Suprapubic skin (tissue), 4 donors: ENCODE measurements around the gene CD248. TPM values are rescaled to one million over a fixed set of nuclear protein-coding genes. Genes with fewer than 3 reads are reported as not detected.

Experiments used
- DNase-seq, 2 donors: peaks; one replicate each; pipeline ENCODE4 v3.0.0-alpha.2; 2019; ENCODE audit warnings: low spot score in 2 of 2
- H3K27ac ChIP-seq: fragments of 200-600 bp; sonication (generic); one replicate; pipeline ENCODE4 v1.5.1; 2019
- H3K27me3 ChIP-seq: fragments of 200-600 bp; sonication (generic); one replicate; pipeline ENCODE4 v1.5.1; 2019
- H3K36me3 ChIP-seq: fragments of 200-600 bp; sonication (generic); one replicate; pipeline ENCODE4 v1.5.1; 2019
- H3K4me1 ChIP-seq: fragments of 200-600 bp; sonication (generic); one replicate; pipeline ENCODE4 v1.5.1; 2019
- H3K4me3 ChIP-seq: fragments of 200-600 bp; sonication (generic); one replicate; pipeline ENCODE4 v1.5.1; 2019; ENCODE audit warnings: mild to moderate bottlenecking
- H3K9me3 ChIP-seq: fragments of 200-600 bp; sonication (generic); one replicate; pipeline ENCODE4 v1.5.1; 2019
- EP300 ChIP-seq: sonication (generic); formaldehyde crosslinking; IDR thresholded peaks from one replicate; pipeline ENCODE4 v1.6.1; 2017; ENCODE audit warnings: antibody characterized with exemption
- POLR2A ChIP-seq, 2 donors: fragments of 450-650 bp; IDR thresholded peaks; one replicate each; pipeline ENCODE4 v1.6.1; 2017; ENCODE audit warnings: antibody characterized with exemption in 2 of 2, mild to moderate bottlenecking in 2 of 2, moderate library complexity in 2 of 2
- POLR2AphosphoS5 ChIP-seq, 3 donors: sonication (generic); formaldehyde crosslinking; IDR thresholded peaks; one replicate each; pipeline ENCODE4 v1.6.1; 2017; ENCODE audit warnings: antibody characterized with exemption in 3 of 3
- WGBS: methylation state at CpG from one replicate; pipeline ENCODE4 v1.1.5; 2018; 5-methylcytosine and 5-hydroxymethylcytosine counted together
- total RNA-seq, 4 donors: library from RNA; depleted of rRNA; stranded (reverse); fragments of >200 nt; gene quantifications; one replicate each; pipeline ENCODE4 v1.1.0, GENCODE V29; 2016
- TF ChIP-seq, protein P1 (sequence below), 2 donors: fragments of 200-600 bp in 1 of 2; fragments of 450-650 bp in 1 of 2; sonication (generic) in 1 of 2; IDR thresholded peaks; one replicate each; pipeline ENCODE4 v1.5.1; 2016 to 2019; ENCODE audit warnings: antibody characterized with exemption in 2 of 2, mild to moderate bottlenecking in 1 of 2, moderate library complexity in 1 of 2

The CD248 gene
- total RNA-seq, 4 donors from 2014 or later: 5.9 to 32.6 (median 19.2) TPM

- Histone ChIP-seq H3K27me3 (no peaks in the 10 kb centered on the region), H3K4me3 (no peak overlapping the region), H3K9me3 (no peaks in the 10 kb centered on the region), H3K27ac (no peak overlapping the region), H3K36me3 (peaks cover 30% of the 10 kb centered on the region), H3K4me1 (peaks cover 58% of the 10 kb centered on the region)
- WGBS: 77% methylated on average over 16 of the region's 18 CpGs
- DNase-seq: no peak
- TF ChIP-seq EP300: no peak
- TF ChIP-seq POLR2A (IDR thresholded peaks at IDR 0.05): no peak
- TF ChIP-seq POLR2AphosphoS5 (IDR thresholded peaks at IDR 0.05): no peak
- TF ChIP-seq, protein P1, sequence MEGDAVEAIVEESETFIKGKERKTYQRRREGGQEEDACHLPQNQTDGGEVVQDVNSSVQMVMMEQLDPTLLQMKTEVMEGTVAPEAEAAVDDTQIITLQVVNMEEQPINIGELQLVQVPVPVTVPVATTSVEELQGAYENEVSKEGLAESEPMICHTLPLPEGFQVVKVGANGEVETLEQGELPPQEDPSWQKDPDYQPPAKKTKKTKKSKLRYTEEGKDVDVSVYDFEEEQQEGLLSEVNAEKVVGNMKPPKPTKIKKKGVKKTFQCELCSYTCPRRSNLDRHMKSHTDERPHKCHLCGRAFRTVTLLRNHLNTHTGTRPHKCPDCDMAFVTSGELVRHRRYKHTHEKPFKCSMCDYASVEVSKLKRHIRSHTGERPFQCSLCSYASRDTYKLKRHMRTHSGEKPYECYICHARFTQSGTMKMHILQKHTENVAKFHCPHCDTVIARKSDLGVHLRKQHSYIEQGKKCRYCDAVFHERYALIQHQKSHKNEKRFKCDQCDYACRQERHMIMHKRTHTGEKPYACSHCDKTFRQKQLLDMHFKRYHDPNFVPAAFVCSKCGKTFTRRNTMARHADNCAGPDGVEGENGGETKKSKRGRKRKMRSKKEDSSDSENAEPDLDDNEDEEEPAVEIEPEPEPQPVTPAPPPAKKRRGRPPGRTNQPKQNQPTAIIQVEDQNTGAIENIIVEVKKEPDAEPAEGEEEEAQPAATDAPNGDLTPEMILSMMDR (IDR thresholded peaks at IDR 0.05): no peak
Observed at GRCh38 chr11:66332371-66333219, 15.8 kb upstream of the CD248 start.

GRCh38 chr11:66331542-66332370 is 14.9 kb upstream of the CD248 start:
- peak in 1 of 2 donors; percentile 57 for DNase-seq
- 87% methylated on average over 7 of the region's 12 CpGs for WGBS
- TF ChIP-seq, protein P1 (IDR thresholded peaks at IDR 0.05): no peak
- no peak for TF ChIP-seq POLR2AphosphoS5 (IDR thresholded peaks at IDR 0.05)
- TF ChIP-seq EP300: no peak
- TF ChIP-seq POLR2A (IDR thresholded peaks at IDR 0.05): no peak
- H3K4me1 ChIP-seq: peaks cover 58% of the 10 kb centered on the region
- no peak overlapping the region for H3K4me3 ChIP-seq
- no peaks in the 10 kb centered on the region for H3K9me3 ChIP-seq
- no peaks in the 10 kb centered on the region for H3K27me3 ChIP-seq
- no peak overlapping the region for H3K27ac ChIP-seq
- peaks cover 26% of the 10 kb centered on the region for H3K36me3 ChIP-seq

DNA sequence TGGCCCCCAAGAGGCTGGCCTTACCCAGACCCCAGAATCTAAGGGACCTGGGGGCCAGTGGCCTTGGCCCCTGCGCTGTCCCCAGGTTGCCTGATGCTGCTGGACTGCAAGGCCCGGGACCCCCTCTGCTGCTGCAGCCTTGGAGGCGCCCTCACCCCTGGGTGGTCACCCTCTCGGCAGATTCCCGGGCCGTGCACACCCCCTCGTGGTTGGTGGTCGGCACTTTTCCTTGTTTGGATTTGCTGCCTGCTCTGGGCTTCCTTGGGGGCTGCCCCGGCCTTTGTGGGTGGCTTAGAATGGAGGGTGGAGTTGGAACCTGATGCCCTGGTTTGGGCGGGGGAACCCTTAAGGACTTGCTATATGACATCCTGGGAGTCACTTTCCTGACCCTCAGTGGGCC is 14.1 kb upstream of the CD248 start:
- WGBS: 63% methylated on average over 7 of the region's 10 CpGs
- Histone ChIP-seq H3K27ac (no peak overlapping the region), H3K4me3 (no peak overlapping the region), H3K4me1 (peaks cover 58% of the 10 kb centered on the region), H3K9me3 (no peaks in the 10 kb centered on the region), H3K27me3 (no peaks in the 10 kb centered on the region), H3K36me3 (peaks cover 26% of the 10 kb centered on the region)
- TF ChIP-seq POLR2AphosphoS5 (IDR thresholded peaks at IDR 0.05) (no peak), POLR2A (IDR thresholded peaks at IDR 0.05) (no peak), EP300 (no peak)
- TF ChIP-seq, protein P1 (IDR thresholded peaks at IDR 0.05): no peak
- no peak for DNase-seq

- Histone ChIP-seq H3K27ac (no peak overlapping the region), H3K4me3 (no peak overlapping the region), H3K9me3 (no peaks in the 10 kb centered on the region), H3K27me3 (no peaks in the 10 kb centered on the region), H3K36me3 (peaks cover 26% of the 10 kb centered on the region), H3K4me1 (peaks cover 58% of the 10 kb centered on the region)
- TF ChIP-seq EP300: no peak
- TF ChIP-seq POLR2A (IDR thresholded peaks at IDR 0.05): no peak
- 86% methylated on average over 3 of the region's 3 CpGs for WGBS
- DNase-seq: no peak
Observed at GRCh38 chr11:66329165-66329673, 12.4 kb upstream of the CD248 start.

GRCh38 chr11:66328302-66329144 is 11.7 kb upstream of the CD248 start:
- Histone ChIP-seq H3K4me3 (peak overlapping the region; percentile 12), H3K27ac (peak overlapping the region; percentile 74), H3K27me3 (no peaks in the 10 kb centered on the region), H3K4me1 (peaks cover 54% of the 10 kb centered on the region), H3K9me3 (no peaks in the 10 kb centered on the region), H3K36me3 (peaks cover 21% of the 10 kb centered on the region)
- peak; percentile 89 to 92 for DNase-seq
- 6% methylated on average over 16 of the region's 19 CpGs for WGBS
- TF ChIP-seq, protein P1 (IDR thresholded peaks at IDR 0.05): peak; percentile 92 to 97
- TF ChIP-seq POLR2A (IDR thresholded peaks at IDR 0.05): no peak
- peak in 2 of 3 donors; percentile 11 to 21 for TF ChIP-seq POLR2AphosphoS5 (IDR thresholded peaks at IDR 0.05)
- TF ChIP-seq EP300: no peak
